ENCODE measurements around the gene MAP1LC3B2. TPM values are rescaled to one million over a fixed set of nuclear protein-coding genes. Genes with fewer than 3 reads are reported as not detected.

The MAP1LC3B2 gene
- total and polyA plus RNA-seq, 2 of the 13 experiments (the other 11 are each of a cell fraction or from before 2014, with no cell fraction given) = 0.60 to 2.2 TPM

GRCh38 chr12:116559162-116559935 lies at the start of gene MAP1LC3B2 (continued):
- TF ChIP-seq ZBTB34 (CRISPR knock-in tag; IDR thresholded peaks at IDR 0.05) (no peak), SNAPC5 (CRISPR knock-in tag; IDR thresholded peaks at IDR 0.05; ENCODE audit: borderline replicate concordance) (no peak), MZF1 (CRISPR knock-in tag; IDR thresholded peaks at IDR 0.05; ENCODE audit: borderline replicate concordance) (no peak), ZKSCAN1 (IDR thresholded peaks at IDR 0.05; ENCODE audit: low read length) (no peak), TBL1XR1 (IDR thresholded peaks at IDR 0.05; ENCODE audit: borderline replicate concordance, low read length, partially characterized antibody) (no peak), HNRNPLL (IDR thresholded peaks at IDR 0.05; ENCODE audit: low read depth, low read length, poor library complexity, severe bottlenecking) (no peak), SRSF1 (optimal IDR thresholded peaks at IDR 0.05; ENCODE audit: low read depth, low read length) (peak; percentile 84), ATF4 (CRISPR knock-in tag; IDR thresholded peaks at IDR 0.05) (no peak), POLR2G (IDR thresholded peaks at IDR 0.05; ENCODE audit: low read depth, low read length) (no peak), ARID4A (CRISPR knock-in tag; IDR thresholded peaks at IDR 0.05; ENCODE audit: borderline replicate concordance) (no peak; the same call in 1 of the 2 replicates), HNF4A (CRISPR knock-in tag; IDR thresholded peaks at IDR 0.05) (peak; percentile 62), BCL6 (CRISPR knock-in tag; IDR thresholded peaks at IDR 0.05) (peak; percentile 31), TOE1 (CRISPR knock-in tag; IDR thresholded peaks at IDR 0.05) (no peak), SATB2 (CRISPR knock-in tag; IDR thresholded peaks at IDR 0.05) (no peak), ZNF543 (CRISPR knock-in tag; IDR thresholded peaks at IDR 0.05) (no peak), HDAC1 (CRISPR knock-in tag; IDR thresholded peaks at IDR 0.05) (no peak), POLR2AphosphoS5 (IDR thresholded peaks at IDR 0.05; ENCODE audit: low read depth, low read length) (no peak), ZBTB25 (CRISPR knock-in tag; IDR thresholded peaks at IDR 0.05) (no peak), SETDB1 (CRISPR knock-in tag; IDR thresholded peaks at IDR 0.05; ENCODE audit: borderline replicate concordance) (no peak), ARNT (IDR thresholded peaks at IDR 0.05) (no peak)
- TF ChIP-seq, protein P1, sequence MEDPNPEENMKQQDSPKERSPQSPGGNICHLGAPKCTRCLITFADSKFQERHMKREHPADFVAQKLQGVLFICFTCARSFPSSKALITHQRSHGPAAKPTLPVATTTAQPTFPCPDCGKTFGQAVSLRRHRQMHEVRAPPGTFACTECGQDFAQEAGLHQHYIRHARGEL (CRISPR knock-in tag; IDR thresholded peaks at IDR 0.05) = no peak
- TF ChIP-seq, protein P2, sequence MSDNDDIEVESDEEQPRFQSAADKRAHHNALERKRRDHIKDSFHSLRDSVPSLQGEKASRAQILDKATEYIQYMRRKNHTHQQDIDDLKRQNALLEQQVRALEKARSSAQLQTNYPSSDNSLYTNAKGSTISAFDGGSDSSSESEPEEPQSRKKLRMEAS (IDR thresholded peaks at IDR 0.05) = peak; percentile 24; the same call in 1 of the 2 replicates
